Measurements from ENCODE around the gene PTPRC.

PTPRC gene

GRCh38 chr1:198620951-198621824 is 17.7 kb upstream of the PTPRC start:
- DNase-seq (ENCODE audit: low spot score), result peak; percentile 8

DNA sequence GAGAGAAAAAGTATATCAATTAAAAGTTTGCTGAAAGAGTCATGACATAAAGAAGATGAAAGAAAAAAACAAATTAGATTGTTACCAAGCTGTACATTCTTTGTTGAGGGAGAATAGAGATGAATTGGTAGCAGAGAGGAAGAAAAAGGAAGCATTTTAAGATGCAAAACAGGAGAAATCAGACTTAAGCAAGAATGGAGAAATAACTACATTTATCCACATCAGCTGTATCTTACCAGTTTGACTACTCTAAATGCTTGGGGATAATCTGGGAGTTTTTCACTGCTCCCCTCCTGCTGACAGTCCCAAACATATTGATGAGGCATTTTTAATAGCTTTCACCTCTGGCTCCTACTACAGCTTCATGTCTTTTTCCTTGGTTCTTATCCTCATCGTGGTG is 16.8 kb upstream of the PTPRC start:
- no peak for DNase-seq (ENCODE audit: low spot score)

DNA sequence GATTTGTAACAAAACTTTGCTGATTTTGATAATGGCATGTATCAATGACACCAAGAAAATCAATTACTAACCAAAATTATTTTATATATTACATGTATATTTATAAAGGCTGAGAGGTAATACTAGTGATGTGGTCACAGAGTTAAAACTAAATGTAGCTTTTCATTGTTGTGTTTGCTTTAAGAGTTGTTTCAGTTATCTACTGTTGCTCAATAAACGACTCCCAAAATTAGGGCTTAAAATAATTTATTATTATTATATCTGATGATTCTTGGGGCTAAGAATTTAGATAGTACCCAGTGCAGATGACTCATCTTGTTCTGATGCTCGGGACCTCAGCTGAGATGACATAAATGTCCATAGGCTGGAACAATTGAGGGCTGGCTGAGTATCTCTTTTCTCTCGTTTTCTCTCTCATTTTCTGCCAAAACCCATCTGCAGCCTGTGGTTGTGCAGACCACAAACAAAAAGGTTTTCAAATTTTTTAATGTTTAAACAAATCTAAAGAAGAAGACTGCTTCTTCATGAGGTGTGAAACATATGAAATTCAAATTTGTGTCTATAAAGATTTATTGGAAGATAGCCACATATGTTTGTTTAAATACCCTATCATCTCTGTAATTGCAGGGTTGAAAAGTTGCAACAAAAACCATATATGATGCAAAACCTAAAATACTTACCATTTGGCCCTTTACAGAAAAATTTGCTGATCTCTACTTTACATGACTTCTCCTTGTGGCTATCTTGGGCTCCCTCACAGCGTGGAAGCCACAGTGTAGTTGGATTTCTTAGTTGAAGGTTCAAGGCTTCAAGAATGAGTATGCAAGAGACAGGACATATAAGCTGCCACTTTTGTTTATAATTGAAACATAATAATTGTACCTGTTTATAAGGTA is 14.8 kb upstream of the PTPRC start:
- DNase-seq (ENCODE audit: low spot score), result no peak

DNA sequence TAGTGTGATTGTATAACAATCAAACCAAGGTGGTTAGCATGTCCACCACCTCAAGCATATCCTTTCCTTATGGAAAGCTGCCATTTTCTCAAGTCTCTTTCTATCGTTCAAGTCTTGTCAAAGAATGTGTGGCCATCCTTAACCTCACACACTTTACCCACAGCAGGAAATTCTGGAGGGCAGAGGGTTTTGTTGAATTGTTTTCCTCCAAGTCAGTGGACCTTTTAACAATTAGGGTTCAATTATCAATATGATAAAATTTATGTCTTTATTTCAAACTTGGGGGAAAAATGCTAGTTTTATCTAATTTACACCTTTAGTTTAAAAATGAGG is 14.2 kb upstream of the PTPRC start:
- DNase-seq (ENCODE audit: low spot score), result no peak

DNA sequence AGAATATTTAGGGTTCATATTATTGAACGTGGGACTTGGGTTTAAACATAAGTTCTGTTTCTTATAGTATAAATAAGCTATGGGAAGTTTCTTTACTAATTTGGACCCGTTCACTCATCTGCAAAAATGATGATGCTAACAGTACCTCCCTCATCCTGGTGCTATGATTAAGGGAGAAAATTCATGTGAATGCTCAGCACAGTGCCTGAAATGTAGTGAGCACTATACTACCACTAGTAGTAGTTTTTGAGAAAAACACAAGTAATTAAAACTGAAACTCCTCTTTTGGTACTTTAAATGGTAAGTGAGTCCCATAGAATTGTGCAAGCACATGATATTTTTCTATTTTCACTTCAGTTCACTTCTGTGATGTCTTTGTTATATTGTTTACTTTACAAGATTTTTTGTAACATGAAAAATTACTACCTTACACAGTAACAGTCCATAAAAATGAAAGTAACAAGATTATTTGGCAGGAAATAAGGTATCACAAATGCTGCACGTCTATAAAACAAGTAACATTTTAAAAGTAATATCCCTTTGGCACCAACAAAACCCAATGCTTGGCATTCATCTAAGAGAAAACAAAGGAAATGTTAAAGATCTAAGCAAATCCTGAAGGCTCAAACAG is 11.3 kb upstream of the PTPRC start:
- no peak for DNase-seq (ENCODE audit: low spot score)

GRCh38 chr1:198628067-198628455 is 10.8 kb upstream of the PTPRC start:
- DNase-seq (ENCODE audit: low spot score), result no peak

DNA sequence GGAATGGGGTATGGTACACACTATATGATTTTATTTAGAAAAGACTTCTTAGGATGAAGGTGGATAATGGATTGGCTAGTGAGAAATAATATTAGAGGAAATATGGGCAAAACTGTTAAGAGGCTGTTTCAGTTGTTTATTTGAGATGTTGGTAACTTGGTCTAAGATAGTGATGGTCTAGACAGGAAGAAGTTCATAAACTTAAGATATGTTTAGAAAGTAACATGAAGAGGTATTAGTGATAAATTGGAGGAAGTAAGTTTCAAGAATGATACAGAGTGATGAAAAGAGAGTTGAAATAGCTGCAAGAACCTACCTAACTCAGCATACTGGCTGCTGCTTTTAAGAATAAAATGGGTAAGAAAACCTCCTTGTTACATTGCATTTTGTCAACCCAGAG is 9.2 kb upstream of the PTPRC start:
- DNase-seq (ENCODE audit: low spot score), result no peak

- no peak for DNase-seq (ENCODE audit: low spot score)
Measured at GRCh38 chr1:198630863-198631262, 8.0 kb upstream of the PTPRC start.

GRCh38 chr1:198631292-198631691 is 7.5 kb upstream of the PTPRC start:
- DNase-seq (ENCODE audit: low spot score), result no peak

DNA sequence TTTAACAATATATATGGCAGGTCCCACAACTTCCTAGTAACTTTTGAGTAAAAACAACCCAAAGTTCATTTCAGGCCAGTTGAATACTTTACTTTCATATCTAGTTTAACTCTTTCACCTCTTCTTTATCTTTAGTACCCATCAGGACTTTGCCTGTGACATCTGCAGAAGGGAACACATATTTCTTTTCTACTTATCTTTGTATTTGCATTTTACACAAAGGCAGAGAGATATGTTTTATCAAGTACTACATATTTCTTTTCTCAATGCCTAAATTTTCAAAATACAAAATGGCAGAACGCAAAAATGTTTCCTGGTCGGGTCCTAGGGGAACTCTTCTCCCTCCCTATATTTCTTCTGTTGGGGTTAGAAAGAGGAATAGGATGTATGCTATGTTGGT is 6.8 kb upstream of the PTPRC start:
- no peak for DNase-seq (ENCODE audit: low spot score)

DNA sequence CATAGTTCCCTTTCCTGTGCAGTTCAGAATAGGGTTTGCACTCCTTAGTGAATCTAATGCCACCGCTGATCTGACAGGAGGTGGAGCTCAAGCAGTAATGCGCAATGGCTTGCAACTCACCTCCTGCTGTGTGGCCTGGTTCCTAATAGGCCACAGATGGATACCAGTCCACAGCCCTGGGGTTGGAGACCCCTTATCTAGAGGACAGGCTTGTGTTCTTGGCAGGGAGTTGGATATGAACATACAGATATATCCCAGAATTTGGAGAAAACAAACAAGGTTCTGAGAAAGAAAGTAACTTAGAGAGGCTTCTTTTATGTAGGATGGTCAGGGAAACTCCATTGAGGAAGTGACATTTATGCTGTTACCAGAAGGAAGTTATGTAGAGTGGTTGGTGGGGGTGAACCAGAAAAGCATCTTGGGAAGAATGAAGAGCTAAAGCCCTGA is 5.1 kb upstream of the PTPRC start:
- peak; percentile 16 for DNase-seq (ENCODE audit: low spot score)

GRCh38 chr1:198635964-198636363 is 2.9 kb upstream of the PTPRC start:
- DNase-seq (ENCODE audit: low spot score), result no peak

DNA sequence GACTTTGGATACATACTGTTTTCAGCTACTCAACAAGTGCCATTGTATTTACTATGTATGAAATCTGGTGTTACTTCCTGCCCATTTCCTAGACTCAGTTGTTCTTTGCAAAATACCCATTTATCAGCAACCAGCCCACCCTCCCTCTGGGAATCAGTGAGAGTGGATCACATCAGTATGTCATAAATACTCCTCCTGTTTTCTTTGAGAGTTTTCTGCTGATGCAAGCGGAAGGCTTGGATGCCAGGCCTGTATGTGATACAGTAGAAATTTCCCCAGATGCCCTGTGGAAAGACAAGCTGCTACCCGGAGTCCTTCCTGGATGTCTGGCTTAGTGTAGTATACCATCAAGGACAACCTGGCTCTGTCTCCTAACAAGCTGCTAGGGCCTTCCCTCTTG is 2.4 kb upstream of the PTPRC start:
- DNase-seq (ENCODE audit: low spot score), result no peak

DNA sequence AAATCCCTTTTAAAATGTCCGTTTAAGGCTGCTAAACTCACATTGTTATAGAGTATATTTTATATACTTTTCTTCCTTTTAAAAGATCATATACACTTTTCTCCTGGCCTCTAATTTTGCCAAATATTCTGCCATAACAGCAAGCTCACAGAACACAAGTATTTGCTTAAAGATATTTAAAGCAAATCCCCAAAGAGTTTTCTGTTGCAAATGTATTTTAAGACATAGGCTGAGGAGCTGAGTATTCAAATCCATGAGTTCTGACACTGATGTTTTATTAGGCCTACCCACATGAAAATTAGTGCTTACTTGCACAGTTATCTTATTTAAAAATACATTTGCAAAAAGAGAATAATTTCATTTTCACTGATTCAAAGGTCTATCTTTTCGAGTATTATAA is 1.7 kb upstream of the PTPRC start:
- no peak for DNase-seq (ENCODE audit: low spot score)

DNA sequence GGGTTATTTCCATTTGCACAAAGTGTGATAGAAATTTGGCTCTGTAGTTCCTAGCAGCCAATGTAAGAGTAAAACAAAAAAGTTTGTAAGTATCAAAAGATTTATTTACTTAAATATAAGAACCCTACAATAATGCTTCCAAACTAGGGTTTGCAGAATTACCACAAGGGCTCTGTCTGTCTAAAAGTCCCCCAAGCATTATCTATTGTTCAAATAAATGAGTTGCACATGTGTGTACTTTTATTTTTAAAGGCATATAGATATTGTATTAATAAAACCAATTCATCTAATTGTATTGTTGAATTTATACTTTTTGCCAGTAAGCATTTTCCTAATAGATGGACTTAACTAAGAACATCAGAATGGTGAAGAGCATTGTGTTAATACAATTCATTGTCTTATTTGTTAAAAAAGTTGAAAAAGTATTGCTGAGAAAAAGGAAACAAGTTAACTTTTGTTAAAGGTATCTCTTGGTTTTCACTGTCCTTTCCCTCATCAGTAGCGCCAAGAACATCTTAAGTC is 863 bp upstream of the PTPRC start:
- no peak for DNase-seq (ENCODE audit: low spot score)

- DNase-seq (ENCODE audit: low spot score), result no peak
Measured at GRCh38 chr1:198638441-198638840, 399 bp upstream of the PTPRC start.

DNA sequence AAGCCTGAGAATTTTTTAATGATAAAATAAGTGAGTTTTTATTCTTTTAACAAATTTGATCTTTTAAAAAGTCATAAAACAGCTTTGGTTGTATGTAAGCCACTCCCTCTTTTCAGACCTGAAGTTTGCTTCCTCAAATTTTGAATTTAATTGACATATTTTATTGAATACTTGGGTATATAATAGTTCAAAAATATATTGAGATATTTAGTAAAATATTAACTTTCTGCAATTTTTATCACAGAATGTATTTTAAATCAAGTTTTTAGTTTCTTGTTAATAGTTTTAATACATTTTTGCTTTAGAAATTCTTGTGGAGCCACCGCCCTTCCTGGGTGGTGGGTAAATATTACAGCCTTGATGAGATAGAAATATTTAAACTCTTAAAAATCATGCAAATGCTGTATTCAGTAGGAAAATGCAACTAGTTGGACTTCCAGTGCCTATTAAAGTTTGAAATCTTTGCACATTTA is 867 bp downstream of the PTPRC start:
- no peak for DNase-seq (ENCODE audit: low spot score)

GRCh38 chr1:198640174-198640573 is 1.3 kb downstream of the PTPRC start:
- DNase-seq (ENCODE audit: low spot score), result no peak

- no peak for DNase-seq (ENCODE audit: low spot score)
Measured at GRCh38 chr1:198641501-198641900, 2.7 kb downstream of the PTPRC start.

GRCh38 chr1:198641966-198642668 is 3.3 kb downstream of the PTPRC start:
- DNase-seq (ENCODE audit: low spot score), result no peak

GRCh38 chr1:198642983-198643382 is 4.1 kb downstream of the PTPRC start:
- no peak for DNase-seq (ENCODE audit: low spot score)

DNA sequence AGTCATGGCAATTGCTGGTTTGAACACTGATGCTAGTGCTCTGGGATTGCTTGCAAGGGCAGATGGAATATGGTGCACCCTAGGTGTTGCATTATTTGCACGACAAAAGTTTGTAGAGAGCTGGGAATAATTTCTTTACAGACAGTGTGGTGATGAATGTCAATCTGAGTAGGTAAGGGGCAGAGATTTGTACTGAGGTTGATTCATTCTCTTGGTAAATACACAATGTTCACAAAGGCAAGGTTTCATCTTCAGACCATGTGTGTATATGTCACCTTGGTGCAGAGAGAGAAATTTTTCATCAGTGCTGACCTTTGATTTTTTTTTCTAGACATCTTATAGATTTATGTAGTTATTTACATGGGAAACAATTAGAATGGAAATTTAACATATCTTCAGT is 5.0 kb downstream of the PTPRC start:
- no peak for DNase-seq (ENCODE audit: low spot score)

Measured in Ammon's horn (tissue), 1 donor.